ENCODE results near the gene RPL27A. TPM values are rescaled to one million over a fixed set of nuclear protein-coding genes. Genes with fewer than 3 reads are reported as not detected.

RPL27A gene
- total RNA-seq, 1 donor from 2014 or later = 1,281 TPM

DNA sequence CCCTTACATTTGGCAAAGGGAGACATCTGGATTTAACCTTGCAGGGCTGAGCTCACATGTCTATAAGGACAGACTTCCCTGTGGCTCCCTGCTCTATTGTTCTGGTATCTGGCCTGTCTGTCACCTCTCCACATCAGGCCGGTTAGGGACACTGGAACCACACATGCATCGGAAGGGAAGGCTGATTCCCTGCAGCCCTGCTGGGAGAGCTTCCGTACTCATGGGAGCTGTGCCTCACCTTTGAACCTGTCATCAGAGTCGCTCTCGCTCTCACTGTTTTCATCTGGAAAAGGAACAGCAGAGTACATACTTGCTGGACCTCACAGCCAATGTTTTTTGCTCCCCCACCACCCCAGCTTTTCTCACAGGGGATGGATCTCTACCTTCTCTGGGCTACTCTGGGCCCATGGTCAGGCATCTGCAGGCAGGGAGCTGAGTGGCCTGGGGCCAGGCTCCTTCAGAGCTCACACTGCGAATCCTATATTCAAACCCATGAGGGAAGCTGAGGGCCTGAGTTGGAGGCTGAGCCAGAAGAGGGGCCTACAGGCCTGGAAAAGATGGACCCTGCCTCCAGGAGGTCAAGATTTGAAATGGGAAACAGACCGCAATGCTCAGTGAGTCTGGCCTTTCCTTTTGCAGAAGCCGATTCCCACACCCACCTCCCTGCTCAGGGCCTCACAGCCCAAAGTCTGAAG lies 31.3 kb downstream of the RPL27A start:
- TF ChIP-seq, protein P1, sequence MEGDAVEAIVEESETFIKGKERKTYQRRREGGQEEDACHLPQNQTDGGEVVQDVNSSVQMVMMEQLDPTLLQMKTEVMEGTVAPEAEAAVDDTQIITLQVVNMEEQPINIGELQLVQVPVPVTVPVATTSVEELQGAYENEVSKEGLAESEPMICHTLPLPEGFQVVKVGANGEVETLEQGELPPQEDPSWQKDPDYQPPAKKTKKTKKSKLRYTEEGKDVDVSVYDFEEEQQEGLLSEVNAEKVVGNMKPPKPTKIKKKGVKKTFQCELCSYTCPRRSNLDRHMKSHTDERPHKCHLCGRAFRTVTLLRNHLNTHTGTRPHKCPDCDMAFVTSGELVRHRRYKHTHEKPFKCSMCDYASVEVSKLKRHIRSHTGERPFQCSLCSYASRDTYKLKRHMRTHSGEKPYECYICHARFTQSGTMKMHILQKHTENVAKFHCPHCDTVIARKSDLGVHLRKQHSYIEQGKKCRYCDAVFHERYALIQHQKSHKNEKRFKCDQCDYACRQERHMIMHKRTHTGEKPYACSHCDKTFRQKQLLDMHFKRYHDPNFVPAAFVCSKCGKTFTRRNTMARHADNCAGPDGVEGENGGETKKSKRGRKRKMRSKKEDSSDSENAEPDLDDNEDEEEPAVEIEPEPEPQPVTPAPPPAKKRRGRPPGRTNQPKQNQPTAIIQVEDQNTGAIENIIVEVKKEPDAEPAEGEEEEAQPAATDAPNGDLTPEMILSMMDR (IDR thresholded peaks at IDR 0.05; ENCODE audit: insufficient read depth, low read length, poor library complexity, severe bottlenecking) = no peak
- no peaks in the 10 kb centered on the region for H3K27me3 ChIP-seq (ENCODE audit: control insufficient read depth, insufficient read depth, low read length)
- peaks cover 1% of the 10 kb centered on the region for H3K36me3 ChIP-seq (ENCODE audit: control insufficient read depth, insufficient read depth, low read length)
- no peak for DNase-seq (ENCODE audit: low read depth)
- no peak overlapping the region for H3K4me3 ChIP-seq (ENCODE audit: low read depth, low read length)

DNA sequence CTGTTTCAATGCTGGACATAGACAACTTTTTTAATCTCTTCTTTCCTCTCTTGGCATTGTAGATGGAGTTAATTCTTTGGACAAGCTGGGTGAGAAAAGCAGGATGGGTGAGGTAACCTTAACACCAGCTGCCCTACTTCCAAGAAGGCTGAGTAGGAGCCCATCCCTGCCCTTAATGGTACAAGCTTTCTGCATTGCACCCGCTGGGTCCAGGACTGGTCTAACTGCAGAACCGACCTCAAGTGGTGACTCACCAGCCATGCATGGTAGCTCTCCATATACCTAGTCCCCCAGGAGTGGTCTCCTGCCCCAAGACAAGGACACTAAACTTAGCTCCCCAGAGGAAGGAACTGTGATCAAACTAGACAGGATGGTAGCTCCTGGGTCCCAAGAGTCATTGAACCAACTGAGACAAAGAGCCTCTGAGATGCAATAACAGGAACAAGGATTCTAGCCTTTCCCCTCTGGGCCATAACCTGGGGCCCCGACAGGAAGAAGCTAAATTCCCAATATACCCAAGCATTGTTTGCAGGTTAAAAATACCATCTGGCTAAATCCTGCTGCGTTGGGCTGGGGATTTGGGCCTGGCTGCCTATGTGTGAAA lies 32.1 kb downstream of the RPL27A start:
- Histone ChIP-seq H3K4me3 (ENCODE audit: low read depth, low read length) (no peak overlapping the region), H3K27me3 (ENCODE audit: control insufficient read depth, insufficient read depth, low read length) (no peaks in the 10 kb centered on the region), H3K36me3 (ENCODE audit: control insufficient read depth, insufficient read depth, low read length) (peaks cover 1% of the 10 kb centered on the region)
- no peak for DNase-seq (ENCODE audit: low read depth)
- TF ChIP-seq, protein P1 (IDR thresholded peaks at IDR 0.05; ENCODE audit: insufficient read depth, low read length, poor library complexity, severe bottlenecking) = no peak

DNA sequence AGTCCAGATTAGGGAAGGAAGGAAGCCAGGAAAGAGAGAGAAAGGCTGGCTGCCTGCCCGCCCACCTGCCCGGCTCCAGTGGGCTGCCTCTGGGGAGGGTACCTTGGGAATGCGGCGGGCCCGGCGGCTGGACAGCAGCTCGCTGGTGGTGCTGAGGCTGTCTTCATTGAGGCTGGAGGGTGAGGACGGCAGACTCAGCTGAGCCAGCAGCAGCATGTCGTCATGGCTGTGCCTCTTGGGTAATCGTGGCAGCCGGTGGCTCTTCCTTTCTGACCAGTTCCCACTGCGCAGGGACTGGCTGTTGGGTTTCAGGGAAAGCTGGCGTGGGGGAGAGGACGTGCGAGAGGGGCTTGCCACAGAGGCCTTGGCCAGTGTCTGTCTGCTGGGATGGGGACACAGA lies 32.9 kb downstream of the RPL27A start:
- Histone ChIP-seq H3K4me3 (ENCODE audit: low read depth, low read length) (no peak overlapping the region), H3K27me3 (ENCODE audit: control insufficient read depth, insufficient read depth, low read length) (no peaks in the 10 kb centered on the region), H3K36me3 (ENCODE audit: control insufficient read depth, insufficient read depth, low read length) (peaks cover 1% of the 10 kb centered on the region)
- TF ChIP-seq, protein P1 (IDR thresholded peaks at IDR 0.05; ENCODE audit: insufficient read depth, low read length, poor library complexity, severe bottlenecking) = no peak
- no peak for DNase-seq (ENCODE audit: low read depth)

DNA sequence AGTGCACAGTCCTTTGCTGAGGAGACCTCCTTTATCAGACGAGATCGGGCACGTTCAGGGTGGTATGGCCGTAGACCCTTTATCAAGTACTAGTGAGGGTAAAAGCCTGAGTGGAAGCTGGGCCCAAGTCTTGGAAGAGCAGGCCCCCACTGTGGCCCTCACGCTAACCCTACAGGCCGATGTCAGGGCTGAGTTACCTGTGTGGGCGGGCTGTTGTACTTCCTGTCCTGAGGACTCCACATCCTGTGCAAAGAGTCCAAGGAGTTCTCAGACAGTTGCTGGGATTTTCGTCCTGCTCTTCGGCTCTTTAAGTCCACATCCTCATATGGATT lies 34.9 kb downstream of the RPL27A start:
- DNase-seq (ENCODE audit: low read depth) = no peak
- TF ChIP-seq, protein P1 (IDR thresholded peaks at IDR 0.05; ENCODE audit: insufficient read depth, low read length, poor library complexity, severe bottlenecking) = no peak
- H3K27me3 ChIP-seq (ENCODE audit: control insufficient read depth, insufficient read depth, low read length) = no peaks in the 10 kb centered on the region
- H3K4me3 ChIP-seq (ENCODE audit: low read depth, low read length) = no peak overlapping the region
- H3K36me3 ChIP-seq (ENCODE audit: control insufficient read depth, insufficient read depth, low read length) = peaks cover 1% of the 10 kb centered on the region

DNA sequence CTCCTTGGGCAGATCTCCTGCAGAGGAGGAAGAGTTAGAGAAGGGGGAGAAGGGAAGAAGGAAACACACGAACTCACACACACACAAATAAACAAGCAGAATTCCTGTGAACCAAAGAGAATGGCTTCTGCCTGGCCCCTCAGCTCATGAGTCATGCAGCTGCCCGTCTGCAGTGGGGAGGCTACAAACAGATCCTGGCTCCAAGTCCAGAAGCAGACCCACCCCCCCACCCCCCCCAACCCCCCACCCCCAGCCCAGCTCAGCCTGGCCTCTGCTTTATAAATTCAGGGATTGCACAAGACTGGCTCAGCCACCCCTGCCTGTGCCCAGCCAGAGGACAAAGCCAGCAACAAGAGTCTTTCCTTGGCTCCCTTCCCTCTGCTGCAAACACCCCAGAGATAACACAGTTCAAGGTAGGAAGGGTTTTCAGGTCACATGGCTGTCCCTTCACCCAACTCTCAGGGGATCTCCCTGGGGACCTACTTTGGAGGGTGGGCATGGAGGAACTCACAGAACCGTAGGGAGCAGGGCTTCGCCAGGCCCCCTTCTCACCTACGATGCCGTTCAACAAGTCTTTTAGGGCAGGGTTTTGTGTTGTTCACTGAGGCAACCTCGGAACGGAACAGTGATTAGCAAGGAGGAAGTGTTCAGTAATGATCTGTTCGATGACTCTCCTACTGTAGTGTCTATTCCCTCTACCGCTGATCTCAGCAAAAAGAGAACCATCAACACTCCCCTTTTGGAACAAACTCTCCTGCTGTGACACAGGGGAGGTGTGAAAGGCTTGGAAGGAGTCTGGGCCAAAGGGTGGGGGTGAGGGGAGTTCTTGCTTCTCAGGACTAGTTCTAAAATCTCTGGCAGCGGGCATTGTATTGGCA lies 35.5 kb downstream of the RPL27A start:
- peak; percentile 64 for DNase-seq (ENCODE audit: low read depth)
- Histone ChIP-seq H3K27me3 (ENCODE audit: control insufficient read depth, insufficient read depth, low read length) (no peaks in the 10 kb centered on the region), H3K4me3 (ENCODE audit: low read depth, low read length) (no peak overlapping the region), H3K36me3 (ENCODE audit: control insufficient read depth, insufficient read depth, low read length) (peaks cover 1% of the 10 kb centered on the region)
- TF ChIP-seq, protein P1 (IDR thresholded peaks at IDR 0.05; ENCODE audit: insufficient read depth, low read length, poor library complexity, severe bottlenecking) = no peak

All from kidney epithelial cell (primary cell).